Stimulated activated naive CD8-positive, alpha-beta T cell treated with anti-CD3 and anti-CD28 coated beads, Interleukin-15, amount 100 ng/mL, for 72 hours (primary cell): ENCODE measurements around the gene STK4.
"Not testable (repeated sequence)": the region's sequence is repeated elsewhere in the genome, so short reads cannot be mapped to it uniquely, and the experiment has no call there.

Experiments used
- ATAC-seq: fragments of 150-1000 bp; cut with Tn5 transposase; 2 replicates; pipeline ENCODE4 v1.10.0; 2021; ENCODE audit warnings: mild to moderate bottlenecking, moderate library complexity
- DNase-seq, 2 donors: peaks; one replicate each; pipeline ENCODE4 v3.0.0; 2021 to 2022
- H3K27ac Mint-ChIP-seq, 2 donors: one replicate each; pipeline ENCODE4 v1.8.0; 2022; ENCODE audit warnings: mild to moderate bottlenecking in 2 of 2, mixed read lengths in 2 of 2, moderate library complexity in 2 of 2
- H3K27me3 Mint-ChIP-seq: one replicate; pipeline ENCODE4 v1.8.0; 2022; ENCODE audit warnings: mixed read lengths
- H3K4me1 Mint-ChIP-seq: one replicate; pipeline ENCODE4 v1.8.0; 2022; ENCODE audit warnings: mild to moderate bottlenecking, mixed read lengths
- H3K4me3 Mint-ChIP-seq, 2 donors: one replicate each; pipeline ENCODE4 v1.8.0; 2022; ENCODE audit warnings: mild to moderate bottlenecking in 2 of 2, mixed read lengths in 2 of 2, moderate library complexity in 1 of 2
- H3K9me3 Mint-ChIP-seq, 2 donors: one replicate each; pipeline ENCODE4 v1.8.0; 2022; ENCODE audit warnings: mixed read lengths in 2 of 2

Gene STK4

GRCh38 chr20:45063107-45063506 is 96.8 kb downstream of the STK4 start:
- ATAC-seq, H3K9me3 Mint-ChIP-seq, H3K4me3 Mint-ChIP-seq, H3K27me3 Mint-ChIP-seq, DNase-seq, H3K27ac Mint-ChIP-seq: not testable (repeated sequence)
- H3K4me1 Mint-ChIP-seq: peaks cover 80% of the 10 kb centered on the region

DNA sequence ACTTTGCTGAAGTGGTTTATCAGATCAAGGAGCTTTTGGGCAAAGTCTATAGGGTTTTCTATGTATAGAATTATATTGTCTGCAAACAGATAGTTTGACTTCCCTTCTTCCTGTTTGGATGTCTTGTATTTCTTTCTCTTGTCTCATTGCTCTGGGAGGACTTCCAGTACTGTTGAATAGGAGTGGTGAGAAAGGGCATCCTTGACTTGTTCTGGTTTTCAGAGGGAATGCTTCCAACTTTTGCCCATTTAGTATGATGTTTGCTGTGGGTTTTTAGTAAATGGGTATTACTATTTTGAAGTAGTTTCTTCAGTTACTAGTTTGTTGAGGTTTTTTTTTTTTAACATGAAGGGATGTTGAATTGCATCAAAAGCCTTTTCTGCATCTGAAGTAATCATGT is 98.5 kb downstream of the STK4 start:
- Mint-ChIP-seq H3K9me3 (no peaks in the 10 kb centered on the region), H3K4me1 (peaks cover 81% of the 10 kb centered on the region), H3K4me3 (no peak overlapping the region), H3K27me3 (no peaks in the 10 kb centered on the region), H3K27ac (no peak overlapping the region)
- ATAC-seq (no peak), DNase-seq (no peak)

- no peak overlapping the region for H3K4me3 Mint-ChIP-seq
- H3K27me3 Mint-ChIP-seq: no peaks in the 10 kb centered on the region
- H3K9me3 Mint-ChIP-seq: no peaks in the 10 kb centered on the region
- H3K27ac Mint-ChIP-seq: peak overlapping the region; percentile 25 to 32
- peaks cover 82% of the 10 kb centered on the region for H3K4me1 Mint-ChIP-seq
- no peak for DNase-seq
- ATAC-seq: no peak
Observed at GRCh38 chr20:45066372-45066771, 100.1 kb downstream of the STK4 start.

DNA sequence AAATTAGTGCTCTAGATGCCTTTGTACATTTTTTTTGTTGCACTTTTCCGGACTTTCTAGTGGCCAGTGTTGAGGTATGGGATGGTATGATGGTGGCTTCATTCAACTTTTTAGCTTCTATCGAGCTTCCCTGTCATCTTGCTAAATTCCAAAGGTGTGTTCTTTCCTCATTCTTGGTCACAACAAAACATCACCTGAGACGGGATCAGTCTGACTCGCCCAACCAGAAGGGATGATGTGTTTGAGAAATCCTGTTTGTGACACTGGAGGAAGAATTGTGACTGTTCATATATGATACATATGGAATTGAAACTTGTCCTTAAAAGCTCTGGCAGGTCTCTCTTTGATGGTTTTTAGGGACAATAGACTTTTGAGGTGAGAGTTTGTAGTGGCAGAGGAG is 100.8 kb downstream of the STK4 start:
- ATAC-seq: no peak
- H3K27me3 Mint-ChIP-seq: no peaks in the 10 kb centered on the region
- H3K4me3 Mint-ChIP-seq: no peak overlapping the region
- DNase-seq: no peak
- H3K27ac Mint-ChIP-seq: no peak overlapping the region
- H3K4me1 Mint-ChIP-seq: peaks cover 82% of the 10 kb centered on the region
- no peaks in the 10 kb centered on the region for H3K9me3 Mint-ChIP-seq

DNA sequence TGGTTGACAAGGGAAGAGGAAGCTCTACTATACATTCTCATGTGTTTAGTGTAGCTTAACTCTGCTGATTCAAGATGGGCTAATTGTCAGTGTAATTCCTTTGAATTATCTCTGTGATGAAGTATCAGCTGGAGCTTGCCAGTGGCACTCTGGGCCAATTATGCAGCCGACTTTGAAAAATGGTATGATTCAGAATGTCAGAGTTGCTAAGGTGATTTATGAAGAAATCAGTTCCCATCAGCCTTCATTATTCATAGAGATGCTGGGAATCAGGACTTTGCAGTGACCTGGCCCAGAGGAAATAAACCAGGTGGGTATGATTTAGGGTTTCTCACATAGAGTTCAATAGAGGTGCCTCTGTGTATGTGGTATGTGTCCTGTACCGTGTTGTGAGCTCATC is 101.2 kb downstream of the STK4 start:
- peaks cover 84% of the 10 kb centered on the region for H3K4me1 Mint-ChIP-seq
- H3K4me3 Mint-ChIP-seq: no peak overlapping the region
- no peaks in the 10 kb centered on the region for H3K9me3 Mint-ChIP-seq
- no peak overlapping the region for H3K27ac Mint-ChIP-seq
- DNase-seq: no peak
- no peak for ATAC-seq
- H3K27me3 Mint-ChIP-seq: no peaks in the 10 kb centered on the region

GRCh38 chr20:45069261-45069660 is 102.9 kb downstream of the STK4 start:
- ATAC-seq (no peak), DNase-seq (no peak)
- Mint-ChIP-seq H3K4me3 (no peak overlapping the region), H3K27ac (peak overlapping the region in 1 of 2 donors; percentile 45), H3K27me3 (no peaks in the 10 kb centered on the region), H3K4me1 (peaks cover 72% of the 10 kb centered on the region), H3K9me3 (no peaks in the 10 kb centered on the region)

DNA sequence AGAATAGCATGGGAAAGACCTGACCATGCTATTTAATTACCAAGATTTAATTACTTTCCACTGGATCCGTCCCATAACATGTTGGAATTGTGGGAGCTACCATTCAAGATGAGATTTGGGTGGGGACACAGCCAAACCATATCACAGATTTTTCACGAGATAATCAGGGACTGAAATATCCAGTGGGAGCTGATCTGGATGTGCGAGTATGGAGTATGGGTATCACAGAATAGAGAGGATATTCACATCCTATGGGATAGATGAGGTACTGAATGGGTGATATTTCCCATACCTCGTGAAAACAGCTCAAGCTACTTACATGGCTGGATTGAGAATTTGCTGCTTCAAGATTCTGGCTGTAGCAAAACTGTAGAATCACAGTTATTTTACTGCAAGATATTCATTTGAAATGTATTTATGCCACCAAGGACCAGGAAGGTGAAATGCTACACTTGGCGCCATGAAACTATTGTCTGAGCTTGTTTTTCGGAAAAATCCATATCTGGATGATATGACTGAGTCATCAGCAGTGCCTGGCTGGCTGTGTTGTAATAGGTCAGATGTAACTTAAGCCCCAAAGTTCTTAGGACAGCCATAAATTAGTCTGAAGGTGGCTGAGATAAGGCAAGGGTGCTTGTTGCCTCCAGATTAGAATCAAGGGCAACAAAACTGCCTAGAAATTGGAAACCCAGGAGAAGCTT is 104.8 kb downstream of the STK4 start:
- Mint-ChIP-seq H3K4me1 (peaks cover 62% of the 10 kb centered on the region), H3K27me3 (no peaks in the 10 kb centered on the region), H3K9me3 (no peaks in the 10 kb centered on the region), H3K27ac (no peak overlapping the region), H3K4me3 (no peak overlapping the region)
- DNase-seq (no peak), ATAC-seq (no peak)

DNA sequence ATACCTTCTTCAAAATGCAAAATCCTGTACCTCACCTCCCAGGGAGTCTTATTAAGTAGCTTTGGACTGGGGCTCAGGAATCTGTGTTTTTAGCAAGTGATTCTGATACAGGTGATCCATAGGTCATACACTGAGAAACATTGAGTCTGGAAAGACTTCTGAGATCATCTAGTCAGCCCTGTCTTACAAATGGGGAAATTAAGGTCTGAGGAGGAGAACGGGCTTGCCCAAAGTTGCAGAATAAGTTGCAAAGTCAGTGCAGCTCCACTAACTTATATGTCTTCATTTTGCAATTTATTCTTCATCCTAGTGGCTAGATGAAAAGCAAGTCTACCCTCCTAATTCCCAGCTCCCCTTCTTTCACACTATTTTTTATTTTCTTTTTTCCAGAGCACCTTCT is 105.8 kb downstream of the STK4 start:
- ATAC-seq (no peak), DNase-seq (no peak)
- H3K27ac Mint-ChIP-seq: peak overlapping the region; percentile 35 to 42
- no peaks in the 10 kb centered on the region for H3K9me3 Mint-ChIP-seq
- H3K4me3 Mint-ChIP-seq: no peak overlapping the region
- H3K4me1 Mint-ChIP-seq: peaks cover 57% of the 10 kb centered on the region
- H3K27me3 Mint-ChIP-seq: no peaks in the 10 kb centered on the region

DNA sequence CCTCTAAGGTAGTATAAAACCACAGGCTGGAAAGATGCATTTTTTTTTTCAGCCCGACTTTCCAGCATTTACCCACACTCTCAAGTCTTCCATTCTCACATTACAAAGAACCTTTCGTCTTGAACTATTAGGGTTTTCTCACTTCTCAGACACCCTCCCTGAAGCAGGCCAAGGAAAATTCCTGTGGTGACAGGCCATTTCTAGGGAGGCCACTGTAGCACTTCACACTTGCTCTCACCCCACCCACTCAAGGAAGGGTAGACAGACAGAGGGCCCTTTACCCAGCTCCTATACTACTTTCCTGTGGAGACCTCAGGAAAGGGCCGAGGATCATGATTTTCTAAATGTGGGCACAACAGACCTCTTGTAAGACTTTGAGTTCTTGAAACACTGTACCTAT is 106.9 kb downstream of the STK4 start:
- Mint-ChIP-seq H3K4me1 (peaks cover 49% of the 10 kb centered on the region), H3K9me3 (no peaks in the 10 kb centered on the region), H3K27ac (peak overlapping the region; percentile 30 to 74), H3K27me3 (no peaks in the 10 kb centered on the region), H3K4me3 (no peak overlapping the region)
- ATAC-seq (no peak), DNase-seq (no peak)

- ATAC-seq: no peak
- DNase-seq: no peak
- H3K27ac Mint-ChIP-seq: no peak overlapping the region
- peaks cover 7% of the 10 kb centered on the region for H3K4me1 Mint-ChIP-seq
- no peaks in the 10 kb centered on the region for H3K27me3 Mint-ChIP-seq
- peaks cover 7 to 10% of the 10 kb centered on the region in 2 donors for H3K9me3 Mint-ChIP-seq
- no peak overlapping the region for H3K4me3 Mint-ChIP-seq
Observed at GRCh38 chr20:45077559-45077958, 111.2 kb downstream of the STK4 start.

DNA sequence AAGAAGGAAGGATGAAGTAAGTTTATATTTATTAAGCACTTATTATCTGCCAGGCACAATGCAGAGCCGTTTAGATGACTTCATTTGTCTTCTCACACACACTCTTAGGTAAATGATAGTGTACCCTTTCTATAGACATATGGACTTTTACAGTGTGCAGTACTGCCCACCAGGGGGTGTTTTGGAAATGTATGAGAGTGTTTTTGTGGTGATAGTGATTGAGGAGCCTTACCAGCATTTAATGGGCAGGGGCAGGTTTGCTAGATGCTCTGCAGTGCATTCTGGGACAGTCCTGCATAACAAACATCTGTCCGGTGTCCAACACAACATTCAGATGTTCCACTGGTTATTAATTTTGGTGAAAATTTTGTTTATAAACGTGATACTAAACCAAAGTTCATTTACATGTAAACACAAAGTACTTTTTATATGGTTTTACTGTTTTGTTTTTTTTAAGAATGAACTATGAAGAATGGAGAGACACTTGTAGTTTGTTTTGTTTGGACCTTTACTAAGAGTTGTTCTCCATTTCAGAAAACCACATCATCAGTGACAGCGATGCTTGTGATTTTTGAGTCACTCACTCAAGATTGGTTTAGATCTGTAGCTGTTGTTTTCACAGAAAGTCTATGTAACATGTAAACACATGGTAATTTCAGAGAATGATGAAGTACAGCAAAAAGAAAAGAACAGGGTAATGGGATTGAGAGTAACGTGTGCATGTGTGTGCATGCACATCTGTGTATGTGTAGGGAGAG is 114.7 kb downstream of the STK4 start:
- Mint-ChIP-seq H3K27me3 (no peaks in the 10 kb centered on the region), H3K4me1 (peaks cover 6% of the 10 kb centered on the region), H3K4me3 (no peak overlapping the region), H3K27ac (no peak overlapping the region), H3K9me3 (peaks cover 7 to 10% of the 10 kb centered on the region in 2 donors)
- DNase-seq (no peak), ATAC-seq (peak; percentile 43)

DNA sequence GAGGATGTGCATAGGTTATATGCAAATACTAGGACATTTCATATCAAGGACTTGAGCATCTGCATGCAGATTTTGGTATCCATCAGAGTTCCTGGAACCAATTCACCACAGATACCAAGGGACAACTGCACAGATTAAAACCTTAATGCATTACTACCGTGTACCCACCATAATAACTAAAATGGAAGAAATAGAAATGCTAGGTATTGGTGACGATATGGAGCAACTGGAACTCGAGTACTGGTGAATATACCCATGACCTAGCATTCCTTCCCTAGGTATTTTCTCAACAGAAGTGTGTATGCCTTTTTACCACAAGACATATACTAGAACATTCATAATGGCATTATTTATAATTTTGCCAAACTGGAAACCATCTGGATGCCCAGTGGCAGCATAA is 116.2 kb downstream of the STK4 start:
- DNase-seq: no peak
- Mint-ChIP-seq H3K4me3 (no peak overlapping the region), H3K4me1 (peaks cover 5% of the 10 kb centered on the region), H3K27me3 (no peaks in the 10 kb centered on the region), H3K27ac (peak overlapping the region in 1 of 2 donors; percentile 91), H3K9me3 (peaks cover 7 to 10% of the 10 kb centered on the region in 2 donors)
- ATAC-seq: no peak

- no peak for ATAC-seq
- no peaks in the 10 kb centered on the region for H3K27me3 Mint-ChIP-seq
- peaks cover 7 to 10% of the 10 kb centered on the region in 2 donors for H3K9me3 Mint-ChIP-seq
- no peak for DNase-seq
- H3K4me3 Mint-ChIP-seq: no peak overlapping the region
- H3K27ac Mint-ChIP-seq: peak overlapping the region in 1 of 2 donors; percentile 45
- H3K4me1 Mint-ChIP-seq: peaks cover 5% of the 10 kb centered on the region
Observed at GRCh38 chr20:45083127-45083526, 116.8 kb downstream of the STK4 start.

DNA sequence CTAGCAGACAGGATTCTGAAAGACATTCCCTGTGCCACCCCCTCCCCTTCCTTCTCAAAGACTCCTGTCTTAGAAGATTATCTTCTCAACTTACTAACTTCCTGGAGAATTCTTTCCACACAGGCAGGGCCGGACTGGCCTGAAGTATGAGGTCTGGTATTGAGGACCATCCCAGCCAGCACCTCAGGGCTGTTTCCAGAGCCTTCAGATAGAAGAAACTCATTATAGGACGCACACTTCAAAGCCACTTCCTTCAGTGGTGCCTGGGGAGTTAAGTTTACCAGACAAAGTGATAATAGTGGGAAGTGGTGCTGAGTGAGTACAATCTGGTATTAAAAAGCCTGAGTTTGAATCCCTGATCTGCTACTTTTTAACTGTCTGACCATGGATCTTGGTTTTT is 119.0 kb downstream of the STK4 start:
- Mint-ChIP-seq H3K27me3 (no peaks in the 10 kb centered on the region), H3K4me3 (no peak overlapping the region), H3K4me1 (peaks cover 5% of the 10 kb centered on the region), H3K27ac (no peak overlapping the region), H3K9me3 (peaks cover 5 to 7% of the 10 kb centered on the region in 2 donors)
- ATAC-seq: no peak
- DNase-seq: no peak

GRCh38 chr20:45085867-45086266 is 119.6 kb downstream of the STK4 start:
- peaks cover 5% of the 10 kb centered on the region for H3K4me1 Mint-ChIP-seq
- no peaks in the 10 kb centered on the region for H3K27me3 Mint-ChIP-seq
- H3K27ac Mint-ChIP-seq: no peak overlapping the region
- DNase-seq (no peak), ATAC-seq (no peak)
- peaks cover 5 to 7% of the 10 kb centered on the region in 2 donors for H3K9me3 Mint-ChIP-seq
- H3K4me3 Mint-ChIP-seq: no peak overlapping the region

- no peak overlapping the region for H3K4me3 Mint-ChIP-seq
- peak overlapping the region; percentile 4 to 87 for H3K27ac Mint-ChIP-seq
- no peak for ATAC-seq
- no peaks in the 10 kb centered on the region for H3K9me3 Mint-ChIP-seq
- DNase-seq: no peak
- no peaks in the 10 kb centered on the region for H3K27me3 Mint-ChIP-seq
- H3K4me1 Mint-ChIP-seq: peaks cover 5% of the 10 kb centered on the region
Observed at GRCh38 chr20:45087097-45087790, 120.9 kb downstream of the STK4 start.
